ENCODE measurements around the gene NECTIN1.

Gene NECTIN1

GRCh38 chr11:119728651-119729580 lies at the start of gene NECTIN1:
TSS of gene NECTIN1 (minus strand) at chr11:119729200. CDS start at chr11:119728553, 647 bp downstream.
- H3K4me1 ChIP-seq (ENCODE audit: control insufficient read depth in 2 of 2, insufficient read depth in 2 of 2, low read length in 2 of 2) = peaks cover 35 to 42% of the 10 kb centered on the region in 2 donors

GRCh38 chr11:119778391-119779194 lies 49.6 kb upstream of the NECTIN1 start:
- Histone ChIP-seq H3K9ac (ENCODE audit: low read depth in 1 of 2, low read length in 2 of 2) (no peak overlapping the region), H3K27me3 (ENCODE audit: control insufficient read depth in 2 of 2, insufficient read depth in 2 of 2, low read length in 2 of 2) (peaks cover 0 to 3% of the 10 kb centered on the region in 2 donors), H3K36me3 (ENCODE audit: control insufficient read depth in 2 of 2, insufficient read depth in 2 of 2, low read length in 2 of 2) (no peaks in the 10 kb centered on the region), H3K4me3 (ENCODE audit: low read length in 2 of 2) (no peak overlapping the region), H3K27ac (ENCODE audit: low read depth in 2 of 2, low read length in 2 of 2) (no peak overlapping the region), H3K4me1 (ENCODE audit: control insufficient read depth in 2 of 2, insufficient read depth in 2 of 2, low read length in 2 of 2) (no peaks in the 10 kb centered on the region), H3K9me3 (ENCODE audit: control insufficient read depth in 2 of 2, low read length in 2 of 2) (no peaks in the 10 kb centered on the region)

More at GRCh38 chr11:119728651-119729580, at the start of gene NECTIN1:
- peak within 1 kb of the TSS; percentile 85 to 86 for H3K27ac ChIP-seq (ENCODE audit: low read depth in 2 of 2, low read length in 2 of 2)
- H3K27me3 ChIP-seq (ENCODE audit: control insufficient read depth in 2 of 2, insufficient read depth in 2 of 2, low read length in 2 of 2) = no peaks in the 10 kb centered on the region
- H3K9ac ChIP-seq (ENCODE audit: low read depth in 1 of 2, low read length in 2 of 2) = peak within 1 kb of the TSS; percentile 61 to 88
- peak within 1 kb of the TSS; percentile 86 to 87 for H3K4me3 ChIP-seq (ENCODE audit: low read length in 2 of 2)
- no peaks in the 10 kb centered on the region for H3K36me3 ChIP-seq (ENCODE audit: control insufficient read depth in 2 of 2, insufficient read depth in 2 of 2, low read length in 2 of 2)
- no peaks in the 10 kb centered on the region for H3K9me3 ChIP-seq (ENCODE audit: control insufficient read depth in 2 of 2, low read length in 2 of 2)

GRCh38 chr11:119777940-119778339 lies 48.9 kb upstream of the NECTIN1 start:
- Histone ChIP-seq H3K9ac (ENCODE audit: low read depth in 1 of 2, low read length in 2 of 2) (no peak overlapping the region), H3K9me3 (ENCODE audit: control insufficient read depth in 2 of 2, low read length in 2 of 2) (no peaks in the 10 kb centered on the region), H3K4me3 (ENCODE audit: low read length in 2 of 2) (no peak overlapping the region), H3K36me3 (ENCODE audit: control insufficient read depth in 2 of 2, insufficient read depth in 2 of 2, low read length in 2 of 2) (no peaks in the 10 kb centered on the region), H3K4me1 (ENCODE audit: control insufficient read depth in 2 of 2, insufficient read depth in 2 of 2, low read length in 2 of 2) (no peaks in the 10 kb centered on the region), H3K27me3 (ENCODE audit: control insufficient read depth in 2 of 2, insufficient read depth in 2 of 2, low read length in 2 of 2) (peaks cover 0 to 3% of the 10 kb centered on the region in 2 donors), H3K27ac (ENCODE audit: low read depth in 2 of 2, low read length in 2 of 2) (no peak overlapping the region)

- H3K9ac ChIP-seq (ENCODE audit: low read depth in 1 of 2, low read length in 2 of 2) = no peak overlapping the region
- no peak overlapping the region for H3K27ac ChIP-seq (ENCODE audit: low read depth in 2 of 2, low read length in 2 of 2)
- H3K4me1 ChIP-seq (ENCODE audit: control insufficient read depth in 2 of 2, insufficient read depth in 2 of 2, low read length in 2 of 2) = no peaks in the 10 kb centered on the region
- peaks cover 0 to 3% of the 10 kb centered on the region in 2 donors for H3K27me3 ChIP-seq (ENCODE audit: control insufficient read depth in 2 of 2, insufficient read depth in 2 of 2, low read length in 2 of 2)
- H3K4me3 ChIP-seq (ENCODE audit: low read length in 2 of 2) = no peak overlapping the region
- no peaks in the 10 kb centered on the region for H3K36me3 ChIP-seq (ENCODE audit: control insufficient read depth in 2 of 2, insufficient read depth in 2 of 2, low read length in 2 of 2)
- H3K9me3 ChIP-seq (ENCODE audit: control insufficient read depth in 2 of 2, low read length in 2 of 2) = no peaks in the 10 kb centered on the region
These were observed 47.7 kb upstream of the NECTIN1 start for GRCh38 chr11:119776651-119777050.

- Histone ChIP-seq H3K9ac (ENCODE audit: low read depth in 1 of 2, low read length in 2 of 2) (no peak overlapping the region), H3K9me3 (ENCODE audit: control insufficient read depth in 2 of 2, low read length in 2 of 2) (no peaks in the 10 kb centered on the region), H3K27ac (ENCODE audit: low read depth in 2 of 2, low read length in 2 of 2) (no peak overlapping the region), H3K36me3 (ENCODE audit: control insufficient read depth in 2 of 2, insufficient read depth in 2 of 2, low read length in 2 of 2) (no peaks in the 10 kb centered on the region), H3K4me1 (ENCODE audit: control insufficient read depth in 2 of 2, insufficient read depth in 2 of 2, low read length in 2 of 2) (no peaks in the 10 kb centered on the region), H3K27me3 (ENCODE audit: control insufficient read depth in 2 of 2, insufficient read depth in 2 of 2, low read length in 2 of 2) (peaks cover 0 to 3% of the 10 kb centered on the region in 2 donors), H3K4me3 (ENCODE audit: low read length in 2 of 2) (no peak overlapping the region)
These were observed 47.1 kb upstream of the NECTIN1 start for GRCh38 chr11:119776031-119776636.

GRCh38 chr11:119774172-119774763 lies 45.3 kb upstream of the NECTIN1 start:
- H3K9me3 ChIP-seq (ENCODE audit: control insufficient read depth in 2 of 2, low read length in 2 of 2) = no peaks in the 10 kb centered on the region

GRCh38 chr11:119772641-119773415 lies 43.8 kb upstream of the NECTIN1 start:
- Histone ChIP-seq H3K27ac (ENCODE audit: low read depth in 2 of 2, low read length in 2 of 2) (no peak overlapping the region), H3K36me3 (ENCODE audit: control insufficient read depth in 2 of 2, insufficient read depth in 2 of 2, low read length in 2 of 2) (no peaks in the 10 kb centered on the region), H3K27me3 (ENCODE audit: control insufficient read depth in 2 of 2, insufficient read depth in 2 of 2, low read length in 2 of 2) (peaks cover 0 to 3% of the 10 kb centered on the region in 2 donors), H3K4me3 (ENCODE audit: low read length in 2 of 2) (no peak overlapping the region), H3K9me3 (ENCODE audit: control insufficient read depth in 2 of 2, low read length in 2 of 2) (no peaks in the 10 kb centered on the region), H3K4me1 (ENCODE audit: control insufficient read depth in 2 of 2, insufficient read depth in 2 of 2, low read length in 2 of 2) (no peaks in the 10 kb centered on the region), H3K9ac (ENCODE audit: low read depth in 1 of 2, low read length in 2 of 2) (no peak overlapping the region)

More at GRCh38 chr11:119774172-119774763, 45.3 kb upstream of the NECTIN1 start:
- Histone ChIP-seq H3K27ac (ENCODE audit: low read depth in 2 of 2, low read length in 2 of 2) (no peak overlapping the region), H3K4me1 (ENCODE audit: control insufficient read depth in 2 of 2, insufficient read depth in 2 of 2, low read length in 2 of 2) (no peaks in the 10 kb centered on the region), H3K9ac (ENCODE audit: low read depth in 1 of 2, low read length in 2 of 2) (no peak overlapping the region), H3K4me3 (ENCODE audit: low read length in 2 of 2) (no peak overlapping the region), H3K27me3 (ENCODE audit: control insufficient read depth in 2 of 2, insufficient read depth in 2 of 2, low read length in 2 of 2) (peaks cover 0 to 3% of the 10 kb centered on the region in 2 donors), H3K36me3 (ENCODE audit: control insufficient read depth in 2 of 2, insufficient read depth in 2 of 2, low read length in 2 of 2) (no peaks in the 10 kb centered on the region)

- Histone ChIP-seq H3K9me3 (ENCODE audit: control insufficient read depth in 2 of 2, low read length in 2 of 2) (peaks cover 0 to 2% of the 10 kb centered on the region in 2 donors), H3K36me3 (ENCODE audit: control insufficient read depth in 2 of 2, insufficient read depth in 2 of 2, low read length in 2 of 2) (no peaks in the 10 kb centered on the region), H3K27ac (ENCODE audit: low read depth in 2 of 2, low read length in 2 of 2) (no peak overlapping the region), H3K9ac (ENCODE audit: low read depth in 1 of 2, low read length in 2 of 2) (no peak overlapping the region), H3K4me1 (ENCODE audit: control insufficient read depth in 2 of 2, insufficient read depth in 2 of 2, low read length in 2 of 2) (no peaks in the 10 kb centered on the region), H3K4me3 (ENCODE audit: low read length in 2 of 2) (no peak overlapping the region), H3K27me3 (ENCODE audit: control insufficient read depth in 2 of 2, insufficient read depth in 2 of 2, low read length in 2 of 2) (peaks cover 0 to 3% of the 10 kb centered on the region in 2 donors)
These were observed 43.1 kb upstream of the NECTIN1 start for GRCh38 chr11:119772076-119772475.

- Histone ChIP-seq H3K27ac (ENCODE audit: low read depth in 2 of 2, low read length in 2 of 2) (no peak overlapping the region), H3K4me3 (ENCODE audit: low read length in 2 of 2) (no peak overlapping the region), H3K4me1 (ENCODE audit: control insufficient read depth in 2 of 2, insufficient read depth in 2 of 2, low read length in 2 of 2) (no peaks in the 10 kb centered on the region), H3K9ac (ENCODE audit: low read depth in 1 of 2, low read length in 2 of 2) (no peak overlapping the region), H3K36me3 (ENCODE audit: control insufficient read depth in 2 of 2, insufficient read depth in 2 of 2, low read length in 2 of 2) (no peaks in the 10 kb centered on the region), H3K9me3 (ENCODE audit: control insufficient read depth in 2 of 2, low read length in 2 of 2) (peaks cover 0 to 2% of the 10 kb centered on the region in 2 donors), H3K27me3 (ENCODE audit: control insufficient read depth in 2 of 2, insufficient read depth in 2 of 2, low read length in 2 of 2) (peaks cover 0 to 1% of the 10 kb centered on the region in 2 donors)
These were observed 42.3 kb upstream of the NECTIN1 start for GRCh38 chr11:119771172-119771770.

All from mucosa of rectum (tissue), 2 donors.